Measurements from ENCODE around the gene TPPP. TPM values are rescaled to one million over a fixed set of nuclear protein-coding genes. Genes with fewer than 3 reads are reported as not detected.
"Not testable (repeated sequence)": the region's sequence is repeated elsewhere in the genome, so short reads cannot be mapped to it uniquely, and the experiment has no call there.

TPPP gene
- total RNA-seq, 1 experiment from 2014 or later, result 3.9 TPM

DNA sequence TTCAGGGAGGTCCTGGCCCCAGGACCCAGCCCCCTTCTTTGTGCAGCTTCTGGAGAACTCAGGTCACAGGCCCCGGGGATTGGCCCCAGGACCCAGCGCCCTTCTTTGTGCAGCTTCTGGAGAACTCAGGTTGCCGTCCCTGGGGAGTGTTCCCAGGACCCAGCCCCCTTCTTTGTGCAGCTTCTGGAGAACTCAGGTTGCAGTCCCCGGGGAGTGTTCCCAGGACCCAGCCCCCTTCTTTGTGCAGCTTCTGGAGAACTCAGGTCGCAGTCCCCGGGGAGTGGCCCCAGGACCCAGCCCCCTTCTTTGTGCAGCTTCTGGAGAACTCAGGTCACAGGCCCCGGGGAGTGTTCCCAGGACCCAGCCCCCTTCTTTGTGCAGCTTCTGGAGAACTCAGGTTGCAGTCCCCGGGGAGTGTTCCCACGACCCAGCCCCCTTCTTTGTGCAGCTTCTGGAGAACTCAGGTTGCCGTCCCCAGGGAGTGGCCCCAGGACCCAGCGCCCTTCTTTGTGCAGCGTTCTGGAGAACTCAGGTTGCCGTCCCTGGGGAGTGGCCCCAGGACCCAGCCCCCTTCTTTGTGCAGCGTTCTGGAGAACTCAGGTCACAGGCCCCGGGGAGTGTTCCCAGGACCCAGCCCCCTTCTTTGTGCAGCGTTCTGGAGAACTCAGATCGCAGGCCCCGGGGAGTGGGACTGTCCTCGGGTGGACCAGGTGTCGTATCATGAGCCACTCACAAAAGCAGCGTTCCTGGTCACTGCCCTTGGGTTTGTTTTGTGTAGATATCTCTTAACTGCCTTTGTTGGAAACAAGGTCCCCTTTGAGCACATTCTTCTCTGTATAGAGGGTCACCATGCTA, 64.6 kb downstream of the TPPP start:
- H4K20me1 ChIP-seq (ENCODE audit: insufficient read depth); POLR2A ChIA-PET; intact Hi-C loops (cut with micrococcal nuclease); H3K9me2 ChIP-seq (ENCODE audit: insufficient read depth); H3K27me3 ChIP-seq (ENCODE audit: insufficient read depth, low read length); H3K4me2 ChIP-seq (ENCODE audit: low read length); H3K4me1 ChIP-seq (ENCODE audit: control insufficient read depth in 1 of 2, insufficient read depth in 2 of 2, low read length in 2 of 2); CTCF ChIA-PET; H2AFZ ChIP-seq (ENCODE audit: low read depth, low read length, poor library complexity, severe bottlenecking); H3K9me3 ChIP-seq (ENCODE audit: control insufficient read depth in 1 of 2, insufficient read depth in 1 of 2, low read depth in 1 of 2, low read length in 2 of 2); H3K4me3 ChIP-seq (replicated peaks in 1 of 2; ENCODE audit: low read depth in 1 of 2, low read length in 2 of 2); BruUV-seq (replicated peaks); DNase-seq (ENCODE audit: low read depth, low spot score); H3K9ac ChIP-seq (ENCODE audit: low read length); H3K27ac ChIP-seq (ENCODE audit: low read depth, low read length); RAD21 ChIA-PET (ENCODE audit: low non-redundant PET in 1 of 2, low total read pairs in 2 of 2, uncharacterized antibody in 2 of 2, unreplicated experiment in 2 of 2); ATAC-seq: not testable (repeated sequence)
- H3K36me3 ChIP-seq (ENCODE audit: control insufficient read depth in 1 of 2, insufficient read depth in 2 of 2, low read length in 2 of 2), result peaks cover 5 to 33% of the 10 kb centered on the region in 2 experiments; a peak in 3 of 4 replicates
- peaks cover 31% of the 10 kb centered on the region for H3K79me2 ChIP-seq (ENCODE audit: insufficient read depth, low read length)

DNA sequence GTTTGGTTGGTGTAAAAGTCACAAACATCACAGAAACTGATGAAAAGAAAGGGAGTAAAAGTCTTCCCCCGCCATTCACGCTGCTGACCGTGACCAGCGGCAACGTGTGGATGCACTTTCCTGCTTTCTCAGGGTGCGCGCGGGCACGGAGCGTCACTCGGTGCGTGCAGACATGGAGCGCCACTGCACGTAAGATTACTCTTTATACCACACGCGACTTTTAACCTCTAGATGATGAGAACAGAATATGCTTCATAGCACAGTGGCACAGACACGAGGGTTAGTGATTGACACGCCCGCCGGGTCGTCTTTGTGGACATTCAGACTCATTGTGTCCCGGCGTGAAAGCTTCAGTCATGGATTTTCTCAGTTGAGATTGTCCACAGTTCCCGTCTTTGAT, 65.3 kb downstream of the TPPP start:
- Histone ChIP-seq H3K79me2 (ENCODE audit: insufficient read depth, low read length) (peaks cover 31% of the 10 kb centered on the region), H3K9me3 (ENCODE audit: control insufficient read depth in 1 of 2, insufficient read depth in 1 of 2, low read depth in 1 of 2, low read length in 2 of 2) (no peaks in the 10 kb centered on the region), H3K27me3 (ENCODE audit: insufficient read depth, low read length) (no peaks in the 10 kb centered on the region), H2AFZ (ENCODE audit: low read depth, low read length, poor library complexity, severe bottlenecking) (no peak overlapping the region), H3K36me3 (ENCODE audit: control insufficient read depth in 1 of 2, insufficient read depth in 2 of 2, low read length in 2 of 2) (peaks cover 5 to 28% of the 10 kb centered on the region in 2 experiments; a peak in 3 of 4 replicates), H4K20me1 (ENCODE audit: insufficient read depth) (no peaks in the 10 kb centered on the region), H3K4me2 (ENCODE audit: low read length) (no peak overlapping the region), H3K4me3 (replicated peaks in 1 of 2; ENCODE audit: low read depth in 1 of 2, low read length in 2 of 2) (no peak overlapping the region), H3K27ac (ENCODE audit: low read depth, low read length) (no peak overlapping the region), H3K9ac (ENCODE audit: low read length) (no peak overlapping the region), H3K9me2 (ENCODE audit: insufficient read depth) (no peaks in the 10 kb centered on the region), H3K4me1 (ENCODE audit: control insufficient read depth in 1 of 2, insufficient read depth in 2 of 2, low read length in 2 of 2) (no peaks in the 10 kb centered on the region)
- intact Hi-C loops (cut with micrococcal nuclease), result no loop called here
- DNase-seq (ENCODE audit: low read depth, low spot score) (no peak), ATAC-seq (no peak)
- ChIA-PET POLR2A (no interaction called here), CTCF (no interaction called here), RAD21 (ENCODE audit: low non-redundant PET in 1 of 2, low total read pairs in 2 of 2, uncharacterized antibody in 2 of 2, unreplicated experiment in 2 of 2) (no interaction called here)
- no TSS peak for BruUV-seq (replicated peaks)
- no peak for TF ChIP-seq TCF7L2 (IDR thresholded peaks at IDR 0.05; ENCODE audit: borderline replicate concordance, extremely low read depth, insufficient read depth, insufficient read length)
- no peak for TF ChIP-seq SRF (IDR thresholded peaks at IDR 0.05; ENCODE audit: low read depth)
- TF ChIP-seq POLR2AphosphoS5 (IDR thresholded peaks at IDR 0.05; ENCODE audit: low read depth, low read length), result no peak
- TF ChIP-seq EZH2phosphoT487 (IDR thresholded peaks at IDR 0.05; ENCODE audit: borderline replicate concordance), result no peak
- TF ChIP-seq EZH2 (IDR thresholded peaks at IDR 0.05), result no peak
- no peak for TF ChIP-seq CTCF (IDR thresholded peaks at IDR 0.05 in 2 of 3, conservative IDR thresholded peaks at IDR 0.05 in 1 of 3; ENCODE audit: borderline replicate concordance in 1 of 3, insufficient read depth in 1 of 3, low read depth in 2 of 3, low read length in 2 of 3)
- no peak for TF ChIP-seq SIN3A (IDR thresholded peaks at IDR 0.05; ENCODE audit: low read depth)
- TF ChIP-seq ZFX (IDR thresholded peaks at IDR 0.05), result no peak
- TF ChIP-seq CBX3 (IDR thresholded peaks at IDR 0.05; ENCODE audit: low read depth), result no peak
- TF ChIP-seq RAD21 (IDR thresholded peaks at IDR 0.05; ENCODE audit: low read depth), result no peak
- TF ChIP-seq REST (IDR thresholded peaks at IDR 0.05; ENCODE audit: low read depth), result no peak
- no peak for TF ChIP-seq SP1 (IDR thresholded peaks at IDR 0.05; ENCODE audit: low read depth)
